NCI-H1092 treated with DMSO at 0.1 percent for 48 hours (cell line): ENCODE results near the gene IL20RA.
A peak's percentile ranks its signal among the peaks of the same experiment; 100 is the strongest.
"Not testable (repeated sequence)": the region's sequence is repeated elsewhere in the genome, so short reads cannot be mapped to it uniquely, and the experiment has no call there.

Source experiments
- DNase-seq: peaks from one replicate; lab custom pipeline; 2025; lab: John Stamatoyannopoulos, UW

IL20RA gene, protein sequence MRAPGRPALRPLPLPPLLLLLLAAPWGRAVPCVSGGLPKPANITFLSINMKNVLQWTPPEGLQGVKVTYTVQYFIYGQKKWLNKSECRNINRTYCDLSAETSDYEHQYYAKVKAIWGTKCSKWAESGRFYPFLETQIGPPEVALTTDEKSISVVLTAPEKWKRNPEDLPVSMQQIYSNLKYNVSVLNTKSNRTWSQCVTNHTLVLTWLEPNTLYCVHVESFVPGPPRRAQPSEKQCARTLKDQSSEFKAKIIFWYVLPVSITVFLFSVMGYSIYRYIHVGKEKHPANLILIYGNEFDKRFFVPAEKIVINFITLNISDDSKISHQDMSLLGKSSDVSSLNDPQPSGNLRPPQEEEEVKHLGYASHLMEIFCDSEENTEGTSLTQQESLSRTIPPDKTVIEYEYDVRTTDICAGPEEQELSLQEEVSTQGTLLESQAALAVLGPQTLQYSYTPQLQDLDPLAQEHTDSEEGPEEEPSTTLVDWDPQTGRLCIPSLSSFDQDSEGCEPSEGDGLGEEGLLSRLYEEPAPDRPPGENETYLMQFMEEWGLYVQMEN

DNA sequence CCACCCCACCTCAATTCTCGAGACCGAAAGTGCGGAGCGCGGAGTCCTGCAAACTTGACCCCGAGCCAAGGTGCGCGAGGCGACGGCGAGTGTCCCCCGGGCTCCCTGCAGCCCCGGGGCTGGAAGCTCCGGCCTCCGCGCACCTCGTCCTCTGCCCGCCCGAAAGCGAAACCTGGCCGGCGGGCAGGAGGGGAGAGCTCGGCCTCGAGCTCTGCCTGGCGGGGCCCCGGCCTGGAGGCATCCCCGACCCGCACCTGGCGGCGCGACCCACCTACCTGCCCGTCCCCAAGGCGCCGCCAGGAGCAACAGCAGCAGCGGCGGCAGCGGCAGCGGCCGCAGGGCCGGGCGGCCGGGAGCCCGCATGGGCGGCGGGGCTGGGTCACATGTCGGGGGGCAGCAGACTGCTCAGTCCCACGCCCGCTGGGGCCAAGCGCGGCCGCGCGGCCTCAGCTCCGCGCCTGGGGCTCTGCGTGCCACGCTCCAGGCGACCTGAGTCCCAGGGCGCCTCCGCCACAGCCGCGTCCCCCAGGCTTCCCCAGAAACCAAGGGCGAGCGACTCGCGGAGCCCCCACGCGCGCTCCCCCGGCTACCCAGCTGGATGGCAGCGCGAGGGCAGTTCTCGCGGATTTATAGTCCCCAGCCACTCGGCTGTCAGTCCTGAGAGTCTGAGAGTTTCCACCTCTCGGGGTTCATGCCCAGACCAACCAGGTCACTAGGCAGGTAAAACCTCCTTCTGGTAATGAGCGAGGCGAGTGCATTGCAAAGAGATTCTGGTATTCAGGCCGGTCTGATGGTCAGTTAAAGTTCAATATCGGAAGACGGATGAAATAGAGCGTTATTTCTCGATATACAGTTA is at the start of gene IL20RA:
TSS of gene IL20RA (minus strand) at position 600 of the 856 bp plus-strand sequence. CDS start at position 363, 237 bp downstream.
- DNase-seq = peak; percentile 18

GRCh38 chr6:137093183-137094069 is 48.7 kb upstream of the IL20RA start:
- DNase-seq = no peak

DNA sequence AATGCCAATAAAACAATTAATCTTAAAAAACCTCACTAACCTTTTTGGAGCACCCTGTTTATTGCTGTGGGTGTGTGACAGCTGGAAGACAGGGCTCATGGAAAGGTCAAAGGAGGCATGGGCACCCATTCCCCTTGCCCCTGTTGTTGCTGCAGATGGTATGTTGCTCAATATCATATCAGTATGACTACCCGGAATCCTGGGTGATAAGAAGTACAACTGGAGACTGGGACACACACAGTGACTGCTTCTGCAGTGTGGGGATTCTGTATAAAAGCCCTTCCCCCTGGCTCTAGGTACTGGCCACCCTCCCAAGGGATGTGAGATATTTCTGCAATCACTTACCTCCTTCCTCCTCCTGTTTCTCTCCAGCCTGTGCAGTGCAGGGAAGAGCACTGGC is 47.3 kb upstream of the IL20RA start:
- DNase-seq = no peak

DNA sequence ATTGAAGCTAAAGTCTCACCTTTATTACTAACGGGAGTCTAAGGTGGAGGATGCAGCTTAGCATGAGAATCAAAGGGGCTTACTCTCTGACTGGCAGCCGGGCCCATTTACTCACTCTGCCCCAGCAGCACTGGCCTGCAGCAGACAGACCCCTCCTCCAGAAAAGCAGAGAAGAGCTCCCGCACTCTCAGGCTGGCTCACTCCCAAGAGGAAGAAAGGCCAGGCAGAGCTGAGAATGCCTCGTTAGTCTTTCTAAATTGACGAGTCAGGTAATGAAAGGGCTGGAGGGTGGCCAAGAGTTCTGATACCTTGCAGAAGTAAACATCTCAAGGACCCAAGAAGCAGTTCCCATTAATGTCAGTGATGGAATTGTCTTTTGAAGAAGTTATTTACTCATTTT is 44.5 kb upstream of the IL20RA start:
- DNase-seq = peak; percentile 25

DNA sequence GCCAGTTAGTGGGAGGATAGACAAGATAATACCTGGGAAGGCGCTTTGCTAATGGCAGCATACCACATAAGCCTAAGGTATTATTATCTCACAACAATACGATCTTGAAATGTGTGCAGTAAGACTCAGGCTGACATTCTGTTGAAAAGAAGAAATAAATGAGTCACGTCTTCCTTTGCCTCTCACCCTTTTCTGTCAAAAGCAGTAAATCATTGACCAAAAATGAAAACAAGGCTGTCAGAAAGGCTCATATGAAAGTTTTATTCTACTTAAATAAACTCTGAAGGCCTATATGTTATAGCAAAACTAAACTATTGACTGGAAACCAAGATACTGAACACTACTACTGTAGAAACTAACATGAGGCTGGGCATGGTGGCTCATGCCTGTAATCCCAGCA is 43.1 kb upstream of the IL20RA start:
- no peak for DNase-seq

DNA sequence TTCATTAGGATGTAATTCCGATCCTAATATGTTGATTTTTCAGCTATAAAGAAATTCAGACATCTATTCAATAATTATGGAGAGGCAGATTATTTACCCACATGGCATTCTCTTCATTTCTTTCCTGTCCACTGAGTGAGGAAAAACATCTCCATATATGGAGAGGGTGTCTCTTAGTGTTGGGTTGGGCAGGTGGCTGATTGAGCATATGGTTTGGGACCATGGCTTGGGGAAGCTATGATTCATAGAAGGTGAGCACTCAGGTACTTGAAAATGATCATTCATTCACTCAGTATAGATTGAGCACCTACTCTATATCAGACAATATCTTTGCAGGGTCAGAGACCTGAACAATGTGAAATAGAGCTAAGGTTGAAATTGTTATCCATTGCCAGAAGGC is 41.3 kb upstream of the IL20RA start:
- DNase-seq = no peak

DNA sequence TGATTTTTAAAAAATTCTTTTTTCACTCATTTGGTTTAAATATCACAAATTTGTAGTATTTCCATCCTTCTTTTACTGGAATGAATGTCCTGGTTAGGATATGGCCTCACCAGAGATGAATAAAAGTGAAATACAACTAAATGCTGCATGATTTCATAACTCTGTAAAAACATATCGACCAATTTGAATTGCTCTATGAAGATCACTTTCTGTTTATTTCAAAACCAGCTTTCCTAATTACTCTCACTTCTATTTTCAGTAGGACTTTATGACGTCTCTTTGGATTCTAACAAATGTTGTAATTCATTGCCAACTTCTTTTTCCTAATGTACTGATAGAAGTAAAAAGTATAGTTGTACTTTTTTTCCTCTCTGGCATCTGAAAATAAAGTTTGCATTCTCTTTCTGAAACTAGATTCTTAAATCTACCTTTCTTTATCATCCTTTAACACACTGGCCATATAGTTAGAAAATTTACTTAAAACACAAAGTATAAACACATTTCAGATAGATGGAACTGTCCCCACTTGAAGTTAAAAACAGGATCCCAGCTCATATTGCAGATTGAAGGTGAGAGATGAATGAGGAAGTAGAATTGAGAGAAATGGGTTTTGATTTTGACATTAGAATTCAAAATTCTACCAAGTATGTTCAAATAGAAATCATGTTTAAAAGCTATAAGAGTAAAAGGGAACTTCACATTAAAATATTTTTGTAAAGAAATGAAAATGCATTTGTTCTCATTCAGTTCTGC is 40.3 kb upstream of the IL20RA start:
- no peak for DNase-seq

- no peak for DNase-seq
Observed at GRCh38 chr6:137084090-137084489, 39.3 kb upstream of the IL20RA start.

- DNase-seq = no peak
Observed at GRCh38 chr6:137081997-137082396, 37.2 kb upstream of the IL20RA start.

- DNase-seq = no peak
Observed at GRCh38 chr6:137080711-137081110, 35.9 kb upstream of the IL20RA start.

DNA sequence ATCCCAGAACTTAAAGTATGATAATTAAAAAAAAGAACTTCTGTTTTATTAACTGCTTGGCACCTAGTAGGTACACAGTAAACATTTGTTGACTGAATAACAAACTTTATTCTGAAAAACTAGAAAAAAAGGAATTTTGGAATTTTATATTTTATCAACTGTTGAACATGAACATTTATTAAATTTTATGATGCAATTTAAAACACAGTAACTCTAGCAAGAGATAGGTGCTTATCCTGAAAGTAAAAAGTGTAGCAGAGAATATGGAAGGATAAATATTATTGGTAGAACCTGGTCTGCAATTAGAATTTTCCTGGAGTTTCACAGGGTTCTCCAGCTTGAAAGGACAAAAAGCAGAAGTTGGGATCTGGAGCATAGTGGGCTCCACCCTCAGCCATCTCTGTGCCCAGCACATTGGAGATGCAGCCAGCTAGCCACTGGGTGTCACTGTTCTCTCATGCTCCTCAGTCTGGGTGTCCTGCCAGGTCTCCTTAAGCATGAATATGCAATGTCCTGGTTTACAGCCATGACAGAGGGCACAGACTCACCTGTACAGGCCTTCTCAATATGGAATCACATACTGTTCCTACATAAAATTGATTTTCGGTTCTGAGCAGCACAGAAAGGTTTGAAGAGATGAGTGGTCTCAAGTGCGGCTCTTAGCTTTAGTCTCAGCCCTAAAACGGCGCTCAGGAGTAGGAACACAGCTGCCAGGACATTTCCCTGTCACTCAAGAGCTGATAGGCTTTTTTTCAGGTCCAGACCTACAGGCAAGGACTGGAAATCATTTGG is 31.7 kb upstream of the IL20RA start:
- peak; percentile 54 for DNase-seq

DNA sequence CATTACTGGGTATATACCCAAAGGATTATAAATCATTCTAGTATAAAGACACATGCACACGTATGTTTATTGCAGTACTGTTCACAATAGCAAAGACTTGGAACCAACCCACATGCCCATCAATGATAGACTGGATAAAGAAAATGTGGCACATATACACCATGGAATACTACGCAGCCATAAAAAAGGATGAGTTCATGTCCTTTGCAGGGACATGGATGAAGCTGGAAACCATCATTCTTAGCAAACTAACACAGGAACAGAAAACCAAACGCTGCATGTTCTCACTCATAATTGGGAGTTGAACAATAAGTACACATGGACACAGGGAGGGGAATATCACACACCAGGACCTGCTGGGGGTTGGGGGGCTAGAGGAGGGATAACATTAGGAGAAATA is 31.0 kb upstream of the IL20RA start:
- not testable (repeated sequence) for DNase-seq

DNA sequence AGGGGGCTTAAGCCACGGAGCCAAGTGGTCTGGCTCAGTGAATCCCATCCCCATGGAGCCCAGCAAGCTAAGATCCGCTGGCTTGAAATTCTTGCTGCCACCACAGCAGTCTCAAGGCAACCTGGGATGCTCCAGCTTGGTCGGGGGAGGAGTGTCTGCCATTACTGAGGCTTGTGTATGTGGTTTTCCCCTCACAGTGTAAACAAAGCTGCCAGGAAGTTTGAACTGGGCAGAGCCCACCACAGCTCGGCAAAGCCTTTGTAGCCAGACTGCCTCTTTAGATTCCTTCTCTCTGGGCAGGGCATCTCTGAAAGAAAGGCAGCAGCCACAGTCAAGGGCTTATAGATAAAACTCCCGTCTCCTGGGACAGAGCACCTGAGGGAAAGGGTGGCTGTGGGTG is 25.5 kb upstream of the IL20RA start:
- DNase-seq = no peak

DNA sequence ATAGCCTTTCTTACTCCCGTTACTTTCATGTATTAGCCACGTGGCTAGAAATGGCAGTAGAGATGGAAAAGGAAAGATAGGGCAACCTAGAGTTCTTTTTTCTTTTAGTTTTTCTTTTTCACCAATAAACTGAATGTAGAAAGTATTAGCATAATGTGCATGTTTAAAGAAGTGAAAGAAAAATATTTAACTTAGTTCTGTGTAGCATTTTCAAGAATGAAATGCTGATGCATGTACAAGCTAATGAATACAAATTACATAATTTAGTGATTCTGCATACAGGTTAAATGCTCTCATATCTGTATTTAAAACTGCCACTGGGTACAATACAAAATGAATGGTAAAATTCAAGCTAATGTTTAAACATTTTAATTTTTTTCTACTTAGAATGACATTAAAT is 22.6 kb upstream of the IL20RA start:
- DNase-seq = no peak

- DNase-seq = no peak
Observed at GRCh38 chr6:137058037-137058436, 13.3 kb upstream of the IL20RA start.

DNA sequence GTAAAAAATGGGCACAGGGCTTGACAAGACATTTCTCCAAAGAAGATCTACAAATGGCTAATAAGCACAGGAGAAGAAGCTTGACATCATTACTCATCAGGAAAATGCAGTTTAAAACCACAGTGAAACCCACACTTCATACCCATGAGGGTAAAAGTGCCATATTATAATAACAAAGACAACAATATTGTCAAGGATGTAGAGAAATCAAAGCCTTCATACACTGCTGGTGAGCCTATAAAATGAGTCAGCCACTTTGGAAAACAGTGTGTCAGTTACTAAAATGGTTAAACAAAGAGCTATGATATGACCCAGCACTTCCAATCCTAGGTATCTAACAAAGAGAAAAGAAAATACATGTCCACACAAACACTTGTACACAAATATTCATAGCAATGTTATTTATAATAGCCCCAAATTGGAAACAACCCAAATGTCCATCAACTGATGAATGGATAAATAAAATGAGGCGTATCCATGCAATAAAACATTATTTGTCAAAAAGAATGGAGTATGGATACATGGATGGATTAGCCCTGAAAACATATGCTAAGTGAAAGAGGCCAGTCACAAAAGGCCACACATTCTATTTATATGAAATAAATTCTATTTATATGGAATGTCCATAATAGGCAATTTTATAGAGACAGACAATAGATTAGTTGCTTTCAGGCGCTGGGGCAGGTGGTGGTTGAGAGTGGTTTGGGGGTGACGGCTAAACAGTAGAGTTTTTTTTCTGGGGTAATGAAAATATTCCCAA is 11.5 kb upstream of the IL20RA start:
- no peak for DNase-seq

- DNase-seq = no peak
Observed at GRCh38 chr6:137051790-137052472, 7.2 kb upstream of the IL20RA start.

- DNase-seq = no peak
Observed at GRCh38 chr6:137049095-137049494, 4.3 kb upstream of the IL20RA start.

GRCh38 chr6:137046871-137047412 is 2.2 kb upstream of the IL20RA start:
- no peak for DNase-seq
